HG02970 (cell line): ENCODE measurements around the gene PLK3.
"Not testable (repeated sequence)": the region's sequence is repeated elsewhere in the genome, so short reads cannot be mapped to it uniquely, and the experiment has no call there.

ENCODE experiments used
- ATAC-seq: cut with Tn5 transposase; IDR thresholded peaks from one replicate; pipeline ENCODE4 v1.9.1; 2021; ENCODE audit warnings: mild to moderate bottlenecking, moderate library complexity, moderate number of reproducible peaks; ENCODE audit not compliant: unreplicated experiment, low FRiP score

The PLK3 gene

DNA sequence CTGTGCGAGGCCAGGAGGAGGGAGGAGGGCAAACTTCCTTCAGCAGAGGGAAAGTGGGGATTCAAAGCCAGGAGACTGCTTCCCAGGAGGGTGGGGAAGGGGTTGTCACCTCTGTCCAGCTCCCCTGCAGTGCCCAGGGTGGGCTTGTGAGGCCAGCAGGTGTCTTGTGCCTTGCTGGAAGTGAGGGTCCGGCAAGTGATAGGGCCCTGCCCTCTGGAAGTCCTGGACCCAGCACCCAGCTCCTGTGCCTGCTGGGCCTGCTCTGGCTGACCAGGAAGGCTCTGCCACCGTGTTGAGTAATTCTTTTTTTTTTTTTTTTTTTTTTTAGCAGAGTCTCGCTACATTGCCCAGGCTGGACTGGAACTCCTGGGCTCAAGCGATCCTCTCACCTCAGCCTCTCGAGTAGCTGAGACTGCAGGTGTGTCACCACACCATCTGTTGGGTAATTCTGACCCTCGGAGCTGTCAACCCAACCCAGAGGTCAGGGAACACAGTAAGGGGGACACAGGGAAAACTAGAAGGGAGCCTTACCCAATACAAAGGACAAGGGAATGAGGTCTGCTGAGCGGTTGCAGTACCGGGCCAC lies 13.2 kb upstream of the PLK3 start:
- ATAC-seq = no peak

DNA sequence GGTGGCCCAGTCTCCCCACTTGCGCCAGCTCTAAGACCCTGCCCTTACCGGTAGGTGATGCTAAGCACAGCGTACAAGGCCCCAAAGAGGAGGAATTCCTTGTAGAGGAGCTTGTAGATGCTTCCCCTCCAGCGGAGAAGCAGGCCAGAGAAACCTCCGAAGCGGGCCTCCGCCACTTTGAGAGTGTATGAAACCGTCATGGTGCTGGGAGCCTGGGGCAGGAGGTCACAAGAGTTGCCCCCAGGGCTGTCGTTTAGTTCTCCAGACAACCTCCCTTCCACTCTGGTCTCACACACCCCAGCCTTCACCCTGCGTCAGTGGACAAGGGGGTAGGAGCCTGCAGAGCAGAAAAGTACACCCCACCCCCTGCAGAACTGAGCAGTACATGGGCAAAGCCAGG lies 12.7 kb upstream of the PLK3 start:
- no peak for ATAC-seq

DNA sequence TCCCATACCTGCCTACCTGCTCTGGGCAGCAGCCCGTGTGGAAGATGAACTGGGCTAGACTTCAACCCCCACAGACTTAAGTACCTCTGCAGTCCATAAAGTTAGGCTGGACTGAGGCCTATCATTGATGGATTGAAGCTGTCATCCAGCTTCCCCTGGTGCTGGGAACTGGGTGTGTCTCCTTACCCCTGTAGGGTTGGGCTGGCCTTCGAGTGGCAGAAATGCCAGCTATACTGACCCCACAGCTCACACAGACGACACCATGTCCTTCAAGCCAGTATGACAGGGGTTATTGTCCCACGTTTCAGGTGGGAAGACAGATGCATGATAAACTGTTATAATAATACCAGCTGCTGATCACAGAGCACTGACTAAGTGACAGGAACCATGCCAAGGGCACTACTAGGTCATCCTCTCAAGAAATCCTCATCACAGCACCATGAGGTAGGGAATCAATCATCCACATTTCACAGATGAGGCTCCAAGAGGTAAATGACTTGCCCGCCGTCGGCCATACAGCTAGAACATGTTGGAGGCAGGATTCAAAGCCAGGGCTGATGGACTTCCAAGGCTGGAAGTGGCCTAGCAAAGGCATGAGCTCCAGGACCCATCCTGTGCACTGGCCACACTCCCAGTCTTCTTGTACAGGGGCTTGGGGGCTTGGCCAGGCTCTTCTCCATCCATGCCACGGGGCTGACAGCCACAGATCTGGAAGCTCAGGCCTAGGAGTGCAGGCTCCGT lies 11.9 kb upstream of the PLK3 start, which contains the start of gene BEST4:
BEST4 (minus strand) TSS at position 51 of the 741 bp plus-strand sequence. CDS start 465 bp downstream, outside the sequence.
- ATAC-seq = no peak

DNA sequence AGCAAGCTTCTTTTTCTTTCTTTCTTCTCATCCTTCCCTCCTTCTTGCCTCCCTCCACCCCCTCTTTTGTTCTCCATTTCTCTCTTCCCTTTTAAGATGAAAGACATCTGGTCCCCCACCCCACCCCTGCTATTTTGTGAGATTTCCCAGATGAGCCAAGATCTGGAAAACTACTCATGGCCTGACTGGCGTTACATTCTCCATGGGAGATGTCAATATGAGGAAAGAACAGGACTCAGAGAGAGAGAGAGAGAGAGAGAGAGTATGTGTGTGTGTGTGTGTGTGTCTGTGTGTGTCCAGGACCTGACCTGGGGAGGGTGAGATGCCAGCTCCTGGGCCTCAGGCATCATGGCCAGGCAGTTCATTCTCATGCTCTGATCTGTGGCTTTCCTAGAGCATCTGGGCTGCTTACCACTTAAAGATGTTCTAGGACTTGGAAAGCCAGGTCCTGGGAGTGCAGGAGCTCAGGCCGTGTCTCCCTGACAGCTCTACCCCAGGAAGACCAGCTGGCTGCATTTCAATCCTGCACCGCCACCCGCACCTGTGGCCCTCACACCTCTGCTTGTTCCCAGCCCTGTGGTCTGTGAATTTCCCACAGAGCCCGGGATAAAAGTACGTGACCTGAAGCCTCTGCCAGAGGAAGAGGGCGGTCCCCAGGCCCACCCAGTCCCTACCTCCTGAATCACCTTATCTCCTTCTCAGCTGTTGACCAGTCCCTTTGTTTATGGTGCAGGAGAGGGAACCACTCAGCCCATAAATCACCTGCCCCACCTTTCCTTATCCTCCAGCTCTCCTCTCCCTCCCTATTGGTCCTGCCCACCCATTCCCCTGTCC lies 9.0 kb upstream of the PLK3 start:
- no peak for ATAC-seq

DNA sequence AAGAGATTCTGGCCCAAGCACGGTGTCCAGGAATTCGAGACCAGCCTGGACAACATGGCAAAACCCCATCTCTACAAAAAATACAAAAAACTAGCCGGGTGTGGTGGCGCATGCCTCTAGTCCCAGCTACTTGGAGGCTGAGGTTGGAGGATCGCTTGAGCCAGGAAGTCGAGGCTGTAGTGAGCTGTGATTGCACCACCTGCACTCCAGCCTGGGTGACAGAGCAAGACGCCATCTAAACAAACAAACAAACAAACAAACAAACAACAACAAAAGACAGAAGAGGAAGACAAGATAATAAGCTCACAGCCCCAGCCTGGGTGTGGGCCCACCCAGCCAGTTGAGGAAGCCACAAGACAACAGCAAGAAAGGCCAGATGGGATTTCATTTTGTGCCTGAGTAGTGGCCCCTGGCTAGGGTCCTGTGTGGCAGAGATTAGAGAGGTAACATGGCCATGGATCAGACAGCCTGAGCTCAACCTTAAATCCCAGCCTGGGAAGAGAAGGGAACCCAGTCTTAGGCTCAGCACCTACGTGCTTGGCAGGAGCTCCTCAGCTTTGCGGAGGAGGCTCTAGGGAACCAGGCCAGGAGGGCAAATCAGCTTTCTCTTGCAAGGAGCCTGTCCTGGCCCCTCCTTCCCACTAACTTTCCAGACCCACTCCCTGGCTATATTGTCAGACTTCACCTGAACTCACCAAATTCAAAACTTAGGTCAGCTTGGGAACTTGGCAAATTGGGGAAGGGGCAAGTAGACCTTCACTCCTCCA lies 7.3 kb upstream of the PLK3 start:
- no peak for ATAC-seq

DNA sequence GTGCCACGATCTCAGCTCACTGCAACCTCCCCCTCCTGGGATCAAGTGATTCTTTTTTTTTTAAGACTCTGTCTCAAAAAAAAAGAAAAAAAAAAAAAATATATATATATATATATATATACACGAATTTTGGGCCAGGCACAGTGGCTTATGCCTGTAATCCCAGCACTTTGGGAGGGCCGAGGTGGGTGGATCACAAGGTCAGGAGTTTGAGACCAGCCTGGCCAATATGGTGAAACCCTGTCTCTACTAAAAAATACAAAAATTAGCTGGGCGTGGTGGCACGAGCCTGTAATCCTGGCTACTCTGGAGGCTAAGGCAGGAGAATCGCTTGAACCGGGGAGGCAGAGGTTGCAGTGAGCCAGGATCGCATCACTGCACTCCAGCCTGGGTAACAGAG lies 2.3 kb upstream of the PLK3 start:
- ATAC-seq = not testable (repeated sequence)

DNA sequence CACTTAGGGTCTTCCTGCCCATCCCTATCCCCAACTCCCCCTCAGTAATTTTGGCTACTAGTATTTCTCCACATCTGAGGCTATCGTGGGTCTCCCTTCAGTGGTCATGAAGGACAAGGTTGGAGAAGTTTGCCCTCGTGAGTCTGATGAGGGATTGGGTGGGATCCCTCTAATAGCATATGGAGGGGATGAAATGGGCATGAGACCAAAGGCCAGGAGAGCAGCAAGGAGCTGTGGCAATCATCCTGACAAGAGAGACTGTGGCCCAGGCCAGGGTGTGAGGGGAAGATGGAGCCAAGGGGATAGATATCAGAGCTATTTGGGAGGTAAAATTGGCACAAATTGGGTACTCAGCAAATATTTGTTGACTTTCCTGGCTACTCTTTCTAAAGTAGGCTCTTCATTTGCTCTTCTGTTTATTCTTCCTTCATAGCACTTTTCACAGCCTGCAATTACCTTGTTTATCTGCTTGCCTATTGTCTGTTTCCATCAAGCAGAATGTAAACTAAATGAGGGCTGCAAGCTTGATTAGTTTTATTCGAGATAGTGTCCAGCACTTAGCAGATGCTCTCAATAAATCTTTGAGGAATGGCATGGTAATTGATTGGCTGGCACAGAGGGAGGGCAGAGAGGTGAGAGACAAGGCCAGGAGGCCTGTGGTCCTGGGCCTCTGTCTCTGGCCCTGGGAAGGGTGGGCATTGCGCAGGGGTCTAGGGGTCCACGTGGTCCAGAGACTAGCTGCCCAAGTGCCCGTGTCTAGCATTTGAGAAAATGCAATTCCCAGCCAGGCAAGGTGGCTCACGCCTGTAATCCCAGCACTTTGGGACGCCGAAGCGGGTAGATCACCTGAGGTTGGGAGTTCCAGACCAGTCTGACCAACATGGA lies 1.5 kb upstream of the PLK3 start:
- no peak for ATAC-seq

DNA sequence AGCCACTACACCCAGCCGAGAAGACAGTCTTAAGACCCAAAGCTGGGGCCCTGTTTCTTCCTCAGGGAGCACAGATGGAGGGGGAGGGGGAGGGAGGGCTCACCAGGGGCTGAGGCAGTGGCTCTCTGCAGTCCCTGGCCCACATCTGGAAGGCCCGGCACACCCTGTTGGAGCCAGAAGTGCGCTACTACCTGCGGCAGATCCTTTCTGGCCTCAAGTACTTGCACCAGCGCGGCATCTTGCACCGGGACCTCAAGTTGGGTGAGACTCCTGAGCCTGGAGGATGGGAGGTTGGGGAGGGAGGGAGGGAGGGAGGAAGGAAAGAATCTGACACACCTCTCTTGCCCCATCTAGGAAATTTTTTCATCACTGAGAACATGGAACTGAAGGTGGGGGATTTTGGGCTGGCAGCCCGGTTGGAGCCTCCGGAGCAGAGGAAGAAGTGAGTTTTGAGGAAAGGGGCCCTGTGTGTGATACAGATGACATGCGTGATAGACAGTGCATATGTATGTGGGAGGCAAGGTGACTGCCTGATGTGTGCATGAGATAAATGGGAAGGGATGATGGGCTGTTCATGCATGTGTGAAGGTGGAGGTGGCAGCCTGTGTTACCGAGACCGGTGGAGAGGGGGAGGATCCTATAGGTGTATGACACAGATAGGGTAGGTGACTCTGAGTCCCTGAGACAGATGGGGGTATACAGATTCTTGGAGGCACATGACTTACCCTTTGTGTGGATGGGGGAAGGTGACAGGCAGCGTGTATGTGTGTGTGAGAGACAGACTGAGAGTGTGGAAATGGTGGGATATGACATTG lies 1.5 kb downstream of the PLK3 start:
- no peak for ATAC-seq

DNA sequence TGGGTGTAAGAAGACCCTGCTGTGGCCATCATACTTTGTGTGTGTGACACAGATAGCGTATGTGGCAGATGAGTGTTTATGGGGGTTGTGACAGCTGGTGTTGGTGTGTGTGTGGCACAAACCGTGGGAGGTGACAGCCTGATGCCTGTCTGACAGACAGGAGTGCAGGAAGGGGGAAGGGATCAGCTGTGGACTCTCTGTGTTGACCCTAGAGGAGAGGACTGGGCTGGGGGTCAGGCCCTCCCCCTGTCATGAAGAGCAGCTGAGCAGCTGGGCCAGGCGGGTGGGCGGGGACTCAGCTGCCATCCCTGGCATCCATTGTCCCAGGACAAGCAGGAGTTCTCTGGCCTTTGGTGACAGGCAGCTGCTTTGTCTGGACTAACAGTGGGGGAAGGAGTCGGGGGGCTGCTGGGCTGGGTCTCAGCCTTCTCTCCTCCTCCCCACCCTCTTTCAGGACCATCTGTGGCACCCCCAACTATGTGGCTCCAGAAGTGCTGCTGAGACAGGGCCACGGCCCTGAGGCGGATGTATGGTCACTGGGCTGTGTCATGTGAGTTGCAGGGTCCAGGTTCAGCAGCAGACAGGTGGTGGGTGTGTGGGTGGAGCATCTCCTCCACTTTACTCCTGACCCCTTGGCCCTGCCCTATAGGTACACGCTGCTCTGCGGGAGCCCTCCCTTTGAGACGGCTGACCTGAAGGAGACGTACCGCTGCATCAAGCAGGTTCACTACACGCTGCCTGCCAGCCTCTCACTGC lies 2.3 kb downstream of the PLK3 start:
- no peak for ATAC-seq

DNA sequence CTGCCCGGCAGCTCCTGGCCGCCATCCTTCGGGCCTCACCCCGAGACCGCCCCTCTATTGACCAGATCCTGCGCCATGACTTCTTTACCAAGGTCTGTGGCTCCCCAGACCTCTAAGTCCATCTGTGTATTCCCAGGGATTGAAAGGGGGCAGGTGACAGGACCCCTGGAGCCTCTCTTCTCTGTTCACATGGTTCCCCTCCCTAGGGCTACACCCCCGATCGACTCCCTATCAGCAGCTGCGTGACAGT lies 2.8 kb downstream of the PLK3 start:
- no peak for ATAC-seq

DNA sequence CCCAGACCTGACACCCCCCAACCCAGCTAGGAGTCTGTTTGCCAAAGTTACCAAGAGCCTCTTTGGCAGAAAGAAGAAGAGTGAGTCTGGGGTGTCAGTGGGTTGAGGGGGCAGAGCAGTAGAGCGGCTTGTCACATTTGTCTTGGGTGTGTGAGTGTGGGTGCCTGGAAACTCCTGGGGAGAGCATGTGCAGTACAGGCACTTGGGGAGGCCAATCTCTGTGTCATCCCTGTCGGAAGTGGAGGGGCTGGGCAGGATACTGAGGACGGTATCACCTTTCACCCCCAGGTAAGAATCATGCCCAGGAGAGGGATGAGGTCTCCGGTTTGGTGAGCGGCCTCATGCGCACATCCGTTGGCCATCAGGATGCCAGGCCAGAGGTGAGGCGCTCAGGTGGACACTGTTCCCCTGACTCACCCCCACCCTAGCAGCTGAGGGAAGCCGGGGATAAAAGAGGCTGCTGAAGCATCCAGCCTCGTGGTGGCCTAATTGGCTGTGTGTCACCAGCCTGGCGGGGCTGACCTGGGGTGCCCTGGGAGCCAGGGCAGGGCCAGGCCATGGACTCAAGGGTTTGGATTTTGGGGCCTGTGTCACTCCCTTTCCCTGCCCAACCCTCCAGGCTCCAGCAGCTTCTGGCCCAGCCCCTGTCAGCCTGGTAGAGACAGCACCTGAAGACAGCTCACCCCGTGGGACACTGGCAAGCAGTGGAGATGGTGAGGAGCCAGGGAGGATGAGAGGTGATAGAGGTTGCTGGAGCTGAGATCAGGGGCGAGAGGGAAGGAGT lies 3.3 kb downstream of the PLK3 start:
- ATAC-seq = no peak

DNA sequence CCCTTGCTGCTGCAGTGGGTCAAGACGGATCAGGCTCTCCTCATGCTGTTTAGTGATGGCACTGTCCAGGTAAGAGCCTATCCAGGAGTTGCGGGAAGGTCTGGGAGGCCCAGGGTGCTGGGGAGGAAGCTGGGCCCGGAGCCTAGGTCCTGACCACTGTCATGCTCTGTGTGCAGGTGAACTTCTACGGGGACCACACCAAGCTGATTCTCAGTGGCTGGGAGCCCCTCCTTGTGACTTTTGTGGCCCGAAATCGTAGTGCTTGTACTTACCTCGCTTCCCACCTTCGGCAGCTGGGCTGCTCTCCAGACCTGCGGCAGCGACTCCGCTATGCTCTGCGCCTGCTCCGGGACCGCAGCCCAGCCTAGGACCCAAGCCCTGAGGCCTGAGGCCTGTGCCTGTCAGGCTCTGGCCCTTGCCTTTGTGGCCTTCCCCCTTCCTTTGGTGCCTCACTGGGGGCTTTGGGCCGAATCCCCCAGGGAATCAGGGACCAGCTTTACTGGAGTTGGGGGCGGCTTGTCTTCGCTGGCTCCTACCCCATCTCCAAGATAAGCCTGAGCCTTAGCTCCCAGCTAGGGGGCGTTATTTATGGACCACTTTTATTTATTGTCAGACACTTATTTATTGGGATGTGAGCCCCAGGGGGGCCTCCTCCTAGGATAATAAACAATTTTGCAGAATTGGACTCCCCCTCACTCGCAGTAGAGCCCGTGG lies 5.3 kb downstream of the PLK3 start:
- no peak for ATAC-seq

DNA sequence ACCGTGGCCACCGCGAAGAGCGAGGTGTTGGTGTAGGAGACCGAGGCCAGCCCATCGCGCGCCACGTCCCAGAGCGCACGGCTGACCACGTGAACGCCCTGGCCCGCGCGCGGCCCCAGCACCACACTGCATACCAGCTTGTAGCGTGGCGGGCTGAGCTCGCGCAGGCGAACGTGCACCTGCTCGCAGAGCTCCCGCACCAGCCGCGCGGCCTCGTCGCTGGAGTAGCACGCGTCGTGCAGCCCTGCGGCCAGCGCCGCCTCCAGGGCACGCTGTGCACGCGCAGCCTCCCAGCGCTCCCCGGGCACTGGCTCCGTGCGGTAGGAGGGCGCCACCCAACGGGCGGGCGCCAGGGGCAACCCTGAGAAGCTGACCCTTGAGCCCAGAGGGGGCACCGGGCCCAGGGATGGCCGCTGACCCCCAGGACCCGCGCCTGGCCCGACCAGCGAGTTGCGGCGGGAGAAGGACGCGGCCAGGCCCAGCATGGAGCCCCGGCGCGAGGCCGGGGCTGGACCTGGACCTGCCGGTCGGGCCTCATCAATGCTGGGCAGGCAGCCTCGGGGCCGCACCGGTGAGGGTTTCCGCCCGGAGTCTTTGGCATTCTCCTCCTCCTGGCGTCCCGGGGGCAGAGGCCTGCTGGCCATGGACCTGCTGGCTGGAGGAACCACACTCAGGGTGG lies 6.0 kb downstream of the PLK3 start:
- no peak for ATAC-seq

DNA sequence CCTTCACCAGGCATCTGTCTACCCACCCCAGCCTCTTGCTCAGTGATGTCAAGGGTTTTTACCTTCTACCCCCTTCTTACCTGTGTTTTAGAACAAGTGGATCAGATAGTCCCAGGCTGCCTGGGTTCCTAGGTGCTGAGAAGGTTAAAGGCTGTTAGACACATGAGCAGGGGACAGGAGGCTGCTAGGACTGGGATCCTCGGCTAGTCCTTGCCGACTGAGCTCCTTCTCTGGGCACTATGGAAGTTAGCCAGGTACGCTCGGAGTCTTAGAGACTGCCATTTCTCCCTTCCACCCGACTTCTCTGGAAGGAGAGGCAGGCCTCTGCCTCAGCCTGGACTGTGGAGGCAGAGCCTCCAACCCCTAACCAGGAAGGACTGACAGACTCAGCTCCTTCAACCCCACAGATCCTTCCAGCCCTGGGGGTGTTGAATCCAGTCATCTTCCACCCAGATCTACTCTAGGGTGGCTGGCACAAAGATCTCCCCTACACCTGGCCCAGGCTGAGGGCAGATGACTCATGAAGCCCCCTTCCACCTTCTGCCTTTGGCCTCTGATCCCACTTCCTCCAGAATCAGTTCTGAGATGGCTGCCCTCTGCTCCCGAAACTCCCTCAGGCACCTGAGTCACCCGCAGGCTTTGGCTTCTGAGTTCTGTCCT lies 6.7 kb downstream of the PLK3 start, which contains the start of gene DYNLT4:
DYNLT4 (minus strand) TSS at position 648 of the 660 bp plus-strand sequence. CDS start 683 bp downstream, outside the sequence.
- no peak for ATAC-seq

DNA sequence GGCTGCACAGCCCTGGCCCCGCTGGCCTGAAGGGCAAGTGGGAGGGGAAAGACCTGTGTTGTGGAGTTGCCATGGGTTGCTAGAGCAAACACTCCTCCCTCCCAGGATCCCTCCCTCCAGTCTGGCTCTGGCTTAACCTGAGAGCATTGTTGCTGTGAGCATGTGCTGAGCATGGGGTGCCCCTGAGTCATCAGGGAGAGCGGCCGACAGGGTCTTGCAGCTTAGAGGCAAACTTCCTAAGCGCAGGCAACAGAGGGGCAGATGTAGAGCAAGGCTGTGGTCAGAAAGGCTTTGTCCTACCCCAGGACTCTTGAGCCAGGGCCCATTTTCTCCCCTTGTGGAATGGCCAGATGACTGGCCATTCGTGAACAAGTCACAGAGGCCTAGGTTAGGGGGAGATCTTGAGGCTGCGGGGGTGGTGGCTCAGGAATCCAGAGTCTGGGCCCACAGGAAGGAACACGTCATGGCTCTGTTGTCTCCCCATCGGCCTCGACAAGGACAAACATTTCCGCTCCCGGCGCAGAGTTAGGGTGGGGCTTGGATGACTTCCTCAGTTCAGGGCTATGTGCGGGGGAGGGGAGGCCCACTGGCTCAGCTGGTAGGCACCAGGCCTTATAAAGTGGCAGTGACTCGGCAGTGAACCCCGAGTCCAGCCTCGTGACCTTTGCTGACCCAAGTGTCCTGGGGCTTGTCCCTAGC lies 7.3 kb downstream of the PLK3 start:
- peak; percentile 32 for ATAC-seq
